Retinal pigment epithelial cell (primary cell): ENCODE data around the gene PTPA.

ENCODE experiments used
- DNase-seq: peaks from one replicate; pipeline ENCODE4 v3.0.0-alpha.2; 2010; ENCODE audit warnings: low read depth
- H3K4me3 ChIP-seq: 2 replicates; pipeline ENCODE4 v1.5.1; 2011; ENCODE audit warnings: mild to moderate bottlenecking, low read length, control low read depth, moderate library complexity
- TF ChIP-seq, protein P1 (sequence below): conservative IDR thresholded peaks from 2 replicates; pipeline ENCODE4 v1.5.1; 2011; ENCODE audit warnings: low read depth, low read length, control low read depth, inconsistent platforms

Gene PTPA

DNA sequence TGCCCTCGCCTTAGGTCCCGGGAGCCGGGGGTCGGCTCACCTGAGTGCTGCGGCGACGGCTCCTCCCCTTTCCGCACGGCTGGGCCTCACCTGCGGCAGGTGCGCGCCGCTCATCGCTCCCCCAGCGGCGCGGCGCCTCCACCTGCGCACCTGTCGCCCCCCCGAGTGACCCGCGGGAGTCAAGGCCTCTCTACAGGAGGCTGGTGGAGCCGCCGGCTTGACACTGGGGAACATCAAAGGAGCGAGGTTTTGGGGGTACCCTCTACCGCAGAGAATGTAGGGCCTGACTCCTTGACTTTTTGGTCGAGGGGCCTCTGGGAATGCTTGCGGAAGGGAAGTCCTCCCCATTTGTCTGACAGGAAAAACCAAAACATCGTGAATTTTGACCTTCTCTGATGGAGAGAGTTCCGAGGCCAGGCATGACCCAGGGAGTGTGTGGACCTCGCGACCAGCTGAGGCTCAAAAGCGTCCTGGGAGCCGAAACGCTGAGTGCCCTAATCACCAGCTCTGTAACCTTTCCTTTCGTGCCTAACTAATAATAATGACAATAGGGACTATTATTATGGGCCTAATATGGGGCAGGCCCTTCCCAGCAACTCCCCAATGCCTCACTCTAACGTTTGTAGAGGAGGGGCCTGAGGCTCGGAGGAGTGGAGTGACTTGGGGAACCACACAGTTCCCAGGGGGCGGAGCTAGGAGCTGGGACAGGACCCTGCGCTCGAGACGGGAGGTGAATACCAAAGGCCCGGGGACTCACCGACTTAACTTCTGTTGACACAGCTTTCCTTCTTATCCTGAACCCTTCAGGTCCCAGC is 67.6 kb downstream of the PTPA start:
- no peak for DNase-seq
- TF ChIP-seq, protein P1, sequence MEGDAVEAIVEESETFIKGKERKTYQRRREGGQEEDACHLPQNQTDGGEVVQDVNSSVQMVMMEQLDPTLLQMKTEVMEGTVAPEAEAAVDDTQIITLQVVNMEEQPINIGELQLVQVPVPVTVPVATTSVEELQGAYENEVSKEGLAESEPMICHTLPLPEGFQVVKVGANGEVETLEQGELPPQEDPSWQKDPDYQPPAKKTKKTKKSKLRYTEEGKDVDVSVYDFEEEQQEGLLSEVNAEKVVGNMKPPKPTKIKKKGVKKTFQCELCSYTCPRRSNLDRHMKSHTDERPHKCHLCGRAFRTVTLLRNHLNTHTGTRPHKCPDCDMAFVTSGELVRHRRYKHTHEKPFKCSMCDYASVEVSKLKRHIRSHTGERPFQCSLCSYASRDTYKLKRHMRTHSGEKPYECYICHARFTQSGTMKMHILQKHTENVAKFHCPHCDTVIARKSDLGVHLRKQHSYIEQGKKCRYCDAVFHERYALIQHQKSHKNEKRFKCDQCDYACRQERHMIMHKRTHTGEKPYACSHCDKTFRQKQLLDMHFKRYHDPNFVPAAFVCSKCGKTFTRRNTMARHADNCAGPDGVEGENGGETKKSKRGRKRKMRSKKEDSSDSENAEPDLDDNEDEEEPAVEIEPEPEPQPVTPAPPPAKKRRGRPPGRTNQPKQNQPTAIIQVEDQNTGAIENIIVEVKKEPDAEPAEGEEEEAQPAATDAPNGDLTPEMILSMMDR = no peak
- peak overlapping the region; percentile 36 for H3K4me3 ChIP-seq

DNA sequence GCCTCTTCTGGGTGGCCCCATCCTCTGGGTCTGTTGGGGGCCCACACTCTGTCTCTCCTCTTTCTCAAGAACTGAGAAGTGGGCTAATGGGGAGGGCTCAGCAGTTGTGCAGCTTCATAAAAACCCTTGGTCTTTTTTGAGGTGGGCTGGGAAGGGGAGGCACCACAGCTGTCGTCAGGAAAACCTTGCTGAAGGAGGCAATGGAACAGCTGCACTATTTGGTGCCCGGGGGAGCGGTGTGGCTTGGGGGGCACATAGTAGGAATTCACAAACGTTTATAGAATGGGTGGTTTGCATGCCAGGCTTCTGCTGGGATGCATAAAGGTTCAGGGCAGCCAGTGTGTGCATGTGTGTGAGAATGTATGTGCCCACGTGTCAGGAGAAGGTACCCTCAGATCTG is 70.0 kb downstream of the PTPA start:
- DNase-seq = no peak
- no peak overlapping the region for H3K4me3 ChIP-seq
- TF ChIP-seq, protein P1 = no peak

DNA sequence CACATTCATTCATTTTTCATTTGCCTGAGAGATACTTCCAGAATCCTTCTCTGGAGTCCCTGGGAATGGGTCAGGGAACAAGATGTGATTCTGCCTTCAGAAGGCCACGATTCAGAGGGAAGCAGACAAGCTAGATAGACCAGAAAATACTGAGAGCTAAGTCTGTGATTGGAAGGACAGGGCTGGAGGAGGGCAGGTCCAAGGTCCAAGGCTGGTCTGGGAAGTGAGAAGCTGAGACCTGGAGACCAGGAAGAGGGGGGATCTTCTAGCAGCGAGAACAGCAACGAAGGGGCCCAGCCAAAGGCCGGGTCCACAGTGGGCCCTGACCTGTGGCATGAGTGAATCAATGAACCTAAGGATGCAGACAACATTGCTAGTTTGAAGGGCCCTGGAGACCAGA is 70.9 kb downstream of the PTPA start:
- DNase-seq = no peak

DNA sequence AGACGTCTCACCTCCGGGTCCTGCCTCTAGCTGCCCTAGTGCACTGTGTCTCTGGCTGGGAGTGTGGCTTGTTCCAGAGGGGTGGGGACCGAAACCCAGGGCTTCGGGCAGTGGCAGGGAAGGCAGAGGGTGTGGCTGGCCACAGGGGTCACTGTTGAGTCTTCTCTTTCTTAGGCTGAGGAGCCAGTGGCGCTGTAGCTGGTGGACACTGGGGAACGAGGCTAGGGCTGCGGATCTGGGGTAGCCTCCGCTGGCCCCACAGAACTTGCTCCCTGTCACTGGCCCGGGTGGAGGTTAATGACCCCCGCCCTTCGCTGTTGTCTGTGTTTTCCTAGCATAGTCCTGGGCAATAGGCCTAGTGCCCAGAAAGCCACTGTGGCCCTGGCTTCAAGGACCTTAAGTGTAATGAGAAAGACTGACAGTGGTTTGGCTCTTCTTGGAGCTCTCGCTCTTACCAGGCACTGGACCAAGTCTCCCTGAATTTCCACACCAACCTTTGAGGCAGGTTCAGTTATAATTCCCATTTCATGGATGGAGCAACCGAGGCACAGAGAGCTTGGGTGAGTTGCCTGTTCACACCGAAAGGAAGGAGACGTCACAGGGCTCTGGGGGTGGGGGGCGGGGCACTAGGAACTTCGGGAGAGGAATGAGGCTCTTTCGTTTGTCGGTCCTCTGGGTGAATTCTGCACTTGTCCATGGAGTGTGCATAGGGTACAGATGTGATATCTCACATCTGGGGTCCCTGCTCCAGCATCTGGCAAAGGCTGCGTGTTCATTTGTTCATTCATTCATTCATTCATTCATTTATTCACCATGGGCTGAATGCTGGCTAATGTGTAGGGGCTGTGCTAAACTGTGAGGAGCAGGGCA is 71.6 kb downstream of the PTPA start:
- DNase-seq = no peak

More for the DNA sequence above, 70.9 kb downstream of the PTPA start:
- no peak overlapping the region for H3K4me3 ChIP-seq
- TF ChIP-seq, protein P1 = no peak

DNA sequence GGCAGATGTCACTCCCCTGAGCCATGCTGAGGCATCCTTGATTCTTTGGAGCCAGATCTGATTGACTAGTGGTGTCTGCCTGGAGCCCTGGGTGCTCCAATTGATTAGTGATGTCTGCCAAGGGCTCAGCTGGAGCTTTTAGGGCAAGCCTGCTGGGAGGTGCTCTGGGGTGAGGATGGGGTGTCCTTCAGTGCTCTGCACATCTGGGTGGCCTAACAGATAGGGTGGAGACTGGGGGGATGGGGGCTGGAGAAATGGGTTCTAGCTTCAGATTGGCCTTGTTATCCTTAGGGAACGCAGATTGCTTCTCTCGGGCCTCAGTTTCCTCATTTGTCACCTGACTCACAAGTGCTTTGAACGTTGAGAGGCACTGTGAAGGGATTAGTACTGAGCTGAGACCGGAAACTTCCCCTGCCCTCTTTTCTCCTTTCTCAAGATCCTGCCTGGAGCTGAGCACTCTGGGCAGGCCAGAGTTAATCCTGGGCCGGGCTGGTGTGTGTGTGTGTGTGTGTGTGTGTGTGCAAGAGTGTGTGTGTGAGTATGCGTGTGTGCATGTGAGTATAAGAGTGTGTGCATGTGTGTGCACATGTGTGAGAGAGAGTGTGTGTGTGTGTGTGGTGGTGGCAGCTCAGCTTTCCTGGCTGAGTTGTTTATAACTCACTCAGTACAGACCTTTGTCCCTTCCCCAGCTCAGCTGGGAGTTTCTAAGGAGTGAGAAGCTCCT is 72.4 kb downstream of the PTPA start:
- no peak overlapping the region for H3K4me3 ChIP-seq
- no peak for DNase-seq
- TF ChIP-seq, protein P1 = no peak

More for the DNA sequence above, 71.6 kb downstream of the PTPA start:
- TF ChIP-seq, protein P1 = peak; percentile 57
- H3K4me3 ChIP-seq = no peak overlapping the region

DNA sequence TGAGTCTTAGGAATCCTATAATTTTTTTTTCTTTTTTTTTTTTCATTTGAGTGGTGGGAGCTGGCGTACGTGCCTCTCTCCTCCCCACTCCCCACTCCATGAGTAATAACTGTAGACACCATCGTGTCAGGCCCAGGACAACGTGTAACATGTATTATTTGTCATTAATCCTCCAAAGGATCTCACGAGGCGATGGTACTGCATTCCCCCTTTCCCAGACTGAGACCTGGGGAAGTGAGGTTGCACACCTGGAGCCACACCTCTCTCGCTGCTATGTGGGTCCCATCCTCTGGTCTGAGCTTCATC is 73.0 kb downstream of the PTPA start:
- TF ChIP-seq, protein P1 = no peak
- DNase-seq = no peak

More for the DNA sequence above, 73.0 kb downstream of the PTPA start:
- H3K4me3 ChIP-seq = no peak overlapping the region
